GM18520 (cell line): Measurements from ENCODE around the gene AADACL3.

Experiments used
- ATAC-seq: cut with Tn5 transposase; IDR thresholded peaks from one replicate; pipeline ENCODE4 v1.9.1; 2021; ENCODE audit not compliant: unreplicated experiment

Gene AADACL3

DNA sequence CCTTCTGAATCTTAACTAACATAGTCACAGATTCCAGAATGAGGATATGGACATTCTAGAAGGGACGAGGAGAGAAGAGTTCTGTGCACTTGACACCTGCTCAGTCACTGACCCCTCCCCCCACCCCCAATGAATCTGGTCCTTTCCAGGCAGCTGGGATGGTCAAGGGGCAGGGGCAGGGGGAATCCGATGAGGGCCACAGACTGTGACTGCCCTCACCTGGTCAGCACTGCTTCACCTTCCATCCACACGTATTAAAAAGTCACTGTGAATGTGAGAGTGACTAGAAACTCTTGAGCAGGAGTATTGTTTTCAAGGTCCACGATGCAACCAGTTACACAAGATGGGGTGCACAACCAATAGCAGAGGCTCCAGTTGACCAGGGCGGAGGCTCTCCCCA lies 48.1 kb downstream of the AADACL3 start:
- no peak for ATAC-seq

DNA sequence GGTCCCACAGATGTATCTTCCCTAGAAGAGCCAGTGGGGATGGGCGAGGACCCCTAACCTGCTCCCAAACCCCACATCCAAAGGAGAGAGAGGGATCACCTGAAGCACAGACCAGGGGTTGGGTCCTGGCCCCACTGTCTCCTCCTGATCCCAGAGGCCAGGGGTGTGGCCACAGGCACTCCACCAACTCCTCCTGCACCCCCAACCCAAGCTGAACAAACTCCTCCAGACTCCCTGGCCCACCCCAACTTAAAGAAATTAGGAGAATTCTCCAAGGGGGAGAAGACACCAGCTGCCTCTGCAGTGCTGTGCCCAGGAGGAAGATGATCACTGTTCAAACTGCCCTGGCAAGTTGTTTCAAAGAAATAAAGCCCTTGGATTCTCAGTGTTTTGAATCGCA lies 53.1 kb downstream of the AADACL3 start:
- ATAC-seq, result no peak

DNA sequence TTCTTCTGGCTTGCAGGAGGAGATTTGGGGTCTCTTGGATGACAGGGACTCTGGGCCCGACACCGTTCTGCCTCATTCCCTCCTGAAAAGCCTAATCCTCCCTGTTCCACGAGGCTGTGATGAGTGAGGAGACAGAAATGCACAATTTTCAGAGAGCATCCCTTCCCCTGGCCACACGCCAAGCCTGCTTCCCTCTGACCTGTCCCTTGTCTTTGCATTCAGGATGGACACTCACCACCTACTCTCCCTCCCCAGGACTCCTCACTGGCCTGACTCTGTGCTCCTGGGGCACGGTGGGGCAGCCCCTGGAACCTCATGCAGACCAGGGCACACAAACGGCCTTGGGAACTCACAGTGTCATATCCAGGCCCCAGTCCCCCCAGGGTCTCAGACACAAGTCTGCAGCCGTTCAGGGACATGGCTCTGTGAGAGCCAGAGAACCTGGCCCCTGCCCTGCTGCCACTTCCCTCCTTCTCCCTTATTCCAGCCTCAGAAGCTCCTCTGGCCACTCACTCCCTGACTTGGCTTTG lies 54.1 kb downstream of the AADACL3 start:
- ATAC-seq, result no peak

DNA sequence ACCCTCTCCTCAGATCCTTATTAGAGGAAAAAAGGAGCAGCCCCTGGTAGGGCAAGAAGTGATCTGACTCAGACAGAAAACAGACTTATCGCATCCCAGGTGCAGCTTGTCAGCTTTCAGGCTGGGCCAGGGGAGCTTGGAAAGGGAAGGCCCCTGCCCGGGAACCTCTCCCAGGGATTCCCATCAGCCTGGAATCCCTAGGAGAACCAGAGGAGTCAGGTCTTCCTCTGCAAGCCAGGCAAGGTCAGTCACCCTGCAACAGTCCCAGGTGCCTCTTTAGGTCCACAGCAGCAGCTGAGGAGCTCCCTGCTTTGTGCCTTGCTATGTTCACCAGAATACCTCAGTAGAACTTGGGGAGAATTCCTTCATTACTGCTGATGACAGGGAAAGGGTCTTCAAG lies 54.7 kb downstream of the AADACL3 start:
- no peak for ATAC-seq

DNA sequence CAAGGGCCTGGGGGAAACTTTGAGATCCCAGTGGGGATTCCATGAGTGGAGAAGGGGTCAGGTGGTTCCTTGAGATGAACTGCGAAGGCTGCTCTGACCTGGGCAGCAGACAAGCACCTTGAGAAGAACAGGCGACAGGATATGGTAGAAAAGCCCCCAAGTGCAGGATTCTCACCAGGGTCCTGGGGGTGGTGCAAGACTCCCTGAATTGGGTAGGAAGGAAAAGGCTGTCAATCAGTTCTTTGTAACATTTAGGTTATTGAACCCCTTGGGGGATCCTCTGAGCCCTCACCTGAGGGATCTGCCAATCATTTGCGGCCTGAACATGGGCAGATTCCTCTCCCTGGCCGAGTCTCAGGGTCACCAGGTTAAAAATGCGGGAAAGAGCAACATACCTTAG lies 55.3 kb downstream of the AADACL3 start:
- no peak for ATAC-seq

DNA sequence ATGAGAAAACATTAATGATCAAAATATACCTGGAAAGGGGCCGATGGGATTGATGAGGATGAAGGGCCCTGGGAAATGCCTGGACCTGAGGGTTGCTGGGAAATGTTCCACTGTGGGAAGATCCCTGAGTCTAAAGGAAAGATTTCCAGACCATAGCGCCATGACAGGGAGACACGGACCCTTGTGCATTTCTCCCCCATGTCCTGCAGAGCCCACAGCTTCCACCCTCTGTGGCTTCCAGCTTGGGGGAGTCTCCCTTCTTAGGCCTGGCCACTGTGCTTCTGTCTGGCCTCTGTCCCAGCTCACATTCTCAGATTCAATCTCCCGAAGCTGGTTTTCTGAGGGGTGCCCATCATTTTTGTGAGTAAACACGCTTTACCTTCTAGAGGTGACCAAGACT lies 56.6 kb downstream of the AADACL3 start:
- ATAC-seq, result no peak

DNA sequence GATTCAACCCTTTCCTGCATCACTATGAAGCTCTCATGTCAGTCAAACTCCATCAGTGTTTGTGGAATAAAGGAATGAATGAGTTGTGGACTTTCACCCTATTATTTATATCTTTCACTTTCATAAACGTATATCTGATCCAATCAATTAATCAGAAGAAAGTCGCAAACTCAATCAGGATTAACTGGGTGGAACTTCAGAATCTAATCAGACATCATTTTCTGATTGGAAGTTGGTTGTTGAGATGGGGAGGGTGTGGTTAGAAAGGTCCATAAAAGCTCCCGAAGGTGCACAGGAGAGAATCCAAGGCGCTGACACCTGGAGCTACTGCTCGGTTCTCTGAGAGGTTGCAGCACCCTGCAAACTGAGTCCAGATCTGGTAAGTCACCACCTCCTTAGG lies 57.5 kb downstream of the AADACL3 start, which contains the start of gene PRAMEF12:
Gene PRAMEF12 (plus strand): TSS at position 301 of the 400 bp plus-strand sequence. CDS start 1,130 bp downstream, outside the sequence.
- no peak for ATAC-seq

DNA sequence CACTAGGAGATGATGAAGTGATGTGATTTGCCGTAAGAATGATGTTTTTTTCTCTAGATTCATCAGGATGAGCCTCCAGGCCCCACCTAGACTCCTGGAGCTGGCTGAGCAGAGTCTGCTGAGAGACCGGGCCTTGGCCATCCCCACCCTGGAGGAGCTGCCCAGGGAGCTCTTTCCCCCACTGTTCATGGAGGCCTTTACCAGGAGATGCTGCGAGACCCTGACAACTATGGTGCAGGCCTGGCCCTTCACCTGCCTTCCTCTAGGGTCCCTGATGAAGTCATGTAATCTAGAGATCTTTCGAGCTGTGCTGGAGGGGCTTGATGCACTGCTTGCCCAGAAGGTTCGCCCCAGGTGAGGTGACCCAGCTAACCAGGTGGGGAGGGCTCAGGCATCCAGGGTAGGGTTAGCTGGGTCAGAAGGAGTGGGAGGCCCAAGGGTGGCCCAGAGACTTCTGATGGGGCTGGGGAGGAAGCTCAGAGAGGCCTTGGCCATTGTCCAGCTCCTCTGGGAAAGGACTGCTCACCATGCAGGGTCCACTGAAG lies 59.0 kb downstream of the AADACL3 start:
- no peak for ATAC-seq

DNA sequence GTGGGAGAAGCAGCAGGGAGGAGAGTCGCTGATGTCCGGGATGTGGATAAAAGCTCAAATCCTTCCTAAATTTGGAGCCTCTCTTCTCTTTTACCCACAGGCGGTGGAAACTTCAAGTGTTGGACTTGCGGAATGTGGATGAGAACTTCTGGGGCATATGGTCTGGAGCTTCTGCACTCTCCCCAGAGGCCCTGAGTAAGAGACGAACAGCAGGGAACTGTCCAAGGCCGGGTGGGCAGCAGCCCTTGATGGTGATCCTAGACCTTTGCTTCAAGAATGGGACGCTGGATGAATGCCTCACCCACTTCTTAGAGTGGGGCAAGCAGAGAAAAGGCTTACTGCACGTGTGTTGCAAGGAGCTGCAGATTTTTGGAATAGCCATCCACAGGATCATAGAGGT lies 59.5 kb downstream of the AADACL3 start:
- ATAC-seq, result no peak

DNA sequence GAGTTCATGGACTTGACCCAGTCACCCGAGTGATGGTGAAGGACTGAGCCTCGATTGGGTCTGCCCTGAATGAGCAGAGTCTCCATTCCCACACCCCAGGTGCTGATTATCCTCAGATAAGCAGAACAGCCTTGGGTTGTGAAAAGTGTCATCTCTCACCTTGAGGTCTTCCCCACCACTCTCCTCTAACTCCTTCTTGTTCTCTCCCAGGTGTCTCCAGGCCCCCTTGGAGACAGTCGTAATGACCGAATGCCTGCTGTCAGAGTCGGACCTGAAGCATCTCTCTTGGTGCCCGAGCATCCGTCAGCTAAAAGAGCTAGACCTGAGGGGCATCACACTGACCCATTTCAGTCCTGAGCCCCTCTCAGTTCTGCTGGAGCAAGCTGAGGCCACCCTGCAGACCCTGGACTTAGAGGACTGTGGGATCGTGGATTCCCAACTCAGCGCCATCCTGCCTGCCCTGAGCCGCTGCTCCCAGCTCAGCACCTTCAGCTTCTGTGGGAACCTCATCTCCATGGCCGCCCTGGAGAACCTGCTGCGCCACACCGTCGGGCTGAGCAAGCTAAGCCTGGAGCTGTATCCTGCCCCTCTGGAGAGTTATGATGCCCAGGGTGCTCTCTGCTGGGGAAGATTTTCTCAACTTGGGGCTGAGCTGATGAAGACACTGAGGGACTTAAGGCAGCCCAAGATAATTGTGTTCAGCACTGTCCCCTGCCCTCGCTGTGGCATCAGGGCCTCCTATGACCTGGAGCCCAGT lies 61.1 kb downstream of the AADACL3 start:
- ATAC-seq, result no peak
